ENCODE results near the gene KIAA1217.

Gene KIAA1217

GRCh38 chr10:24272374-24272773 lies 63.4 kb downstream of the KIAA1217 start:
- Histone ChIP-seq H4K20me1 (ENCODE audit: insufficient read depth, low read length) (no peaks in the 10 kb centered on the region), H3K79me2 (ENCODE audit: insufficient read depth, low read length) (no peaks in the 10 kb centered on the region), H2AFZ (ENCODE audit: low read length) (no peak overlapping the region), H3K9me2 (ENCODE audit: low read depth, low read length) (no peaks in the 10 kb centered on the region), H3K4me1 (ENCODE audit: insufficient read depth, low read length, severe bottlenecking) (no peaks in the 10 kb centered on the region), H3K9ac (ENCODE audit: low read length) (no peak overlapping the region), H3K36me3 (ENCODE audit: insufficient read depth, low read length) (no peaks in the 10 kb centered on the region), H3K4me2 (ENCODE audit: low read length) (no peak overlapping the region), H3F3A (ENCODE audit: insufficient read depth, low read length) (no peaks in the 10 kb centered on the region), H3K4me3 (ENCODE audit: low read depth, low read length, poor library complexity, severe bottlenecking) (no peak overlapping the region), H3K27me3 (ENCODE audit: insufficient read depth, low read length) (no peaks in the 10 kb centered on the region), H3K9me3 (ENCODE audit: low read length) (no peaks in the 10 kb centered on the region), H3K27ac (ENCODE audit: low read depth, low read length, poor library complexity, severe bottlenecking) (no peak overlapping the region)
- TF ChIP-seq CTCF (IDR thresholded peaks at IDR 0.05; ENCODE audit: low read length) (no peak), EZH2 (IDR thresholded peaks at IDR 0.05; ENCODE audit: borderline replicate concordance, low read length) (no peak)

- no peak overlapping the region for H2AFZ ChIP-seq (ENCODE audit: low read length)
- H3K27me3 ChIP-seq (ENCODE audit: insufficient read depth, low read length), result no peaks in the 10 kb centered on the region
- no peaks in the 10 kb centered on the region for H3K36me3 ChIP-seq (ENCODE audit: insufficient read depth, low read length)
- H3K9ac ChIP-seq (ENCODE audit: low read length), result no peak overlapping the region
- no peaks in the 10 kb centered on the region for H3K9me3 ChIP-seq (ENCODE audit: low read length)
- no peaks in the 10 kb centered on the region for H3K4me1 ChIP-seq (ENCODE audit: insufficient read depth, low read length, severe bottlenecking)
- H4K20me1 ChIP-seq (ENCODE audit: insufficient read depth, low read length), result no peaks in the 10 kb centered on the region
- H3K27ac ChIP-seq (ENCODE audit: low read depth, low read length, poor library complexity, severe bottlenecking), result no peak overlapping the region
- TF ChIP-seq CTCF (IDR thresholded peaks at IDR 0.05; ENCODE audit: low read length) (no peak), EZH2 (IDR thresholded peaks at IDR 0.05; ENCODE audit: borderline replicate concordance, low read length) (no peak)
- no peak overlapping the region for H3K4me2 ChIP-seq (ENCODE audit: low read length)
- no peaks in the 10 kb centered on the region for H3K9me2 ChIP-seq (ENCODE audit: low read depth, low read length)
- H3K79me2 ChIP-seq (ENCODE audit: insufficient read depth, low read length), result no peaks in the 10 kb centered on the region
- H3F3A ChIP-seq (ENCODE audit: insufficient read depth, low read length), result no peaks in the 10 kb centered on the region
- no peak overlapping the region for H3K4me3 ChIP-seq (ENCODE audit: low read depth, low read length, poor library complexity, severe bottlenecking)
Measured at GRCh38 chr10:24277277-24277676, 68.3 kb downstream of the KIAA1217 start.

- no peak overlapping the region for H3K27ac ChIP-seq (ENCODE audit: low read depth, low read length, poor library complexity, severe bottlenecking)
- no peaks in the 10 kb centered on the region for H3K36me3 ChIP-seq (ENCODE audit: insufficient read depth, low read length)
- H3K4me2 ChIP-seq (ENCODE audit: low read length), result no peak overlapping the region
- no peak overlapping the region for H3K4me3 ChIP-seq (ENCODE audit: low read depth, low read length, poor library complexity, severe bottlenecking)
- no peaks in the 10 kb centered on the region for H3K27me3 ChIP-seq (ENCODE audit: insufficient read depth, low read length)
- no peaks in the 10 kb centered on the region for H3K4me1 ChIP-seq (ENCODE audit: insufficient read depth, low read length, severe bottlenecking)
- no peaks in the 10 kb centered on the region for H3K9me3 ChIP-seq (ENCODE audit: low read length)
- no peaks in the 10 kb centered on the region for H3K79me2 ChIP-seq (ENCODE audit: insufficient read depth, low read length)
- H2AFZ ChIP-seq (ENCODE audit: low read length), result no peak overlapping the region
- H3F3A ChIP-seq (ENCODE audit: insufficient read depth, low read length), result no peaks in the 10 kb centered on the region
- TF ChIP-seq EZH2 (IDR thresholded peaks at IDR 0.05; ENCODE audit: borderline replicate concordance, low read length) (no peak), CTCF (IDR thresholded peaks at IDR 0.05; ENCODE audit: low read length) (no peak)
- no peaks in the 10 kb centered on the region for H4K20me1 ChIP-seq (ENCODE audit: insufficient read depth, low read length)
- H3K9ac ChIP-seq (ENCODE audit: low read length), result no peak overlapping the region
- H3K9me2 ChIP-seq (ENCODE audit: low read depth, low read length), result no peaks in the 10 kb centered on the region
Measured at GRCh38 chr10:24277771-24278170, 68.8 kb downstream of the KIAA1217 start.
